ENCODE measurements around the gene SERTAD1.
"Not testable (repeated sequence)": the region's sequence is repeated elsewhere in the genome, so short reads cannot be mapped to it uniquely, and the experiment has no call there.

Gene SERTAD1

GRCh38 chr19:40411125-40411842 lies 14.5 kb downstream of the SERTAD1 start:
- TF ChIP-seq, protein P1, sequence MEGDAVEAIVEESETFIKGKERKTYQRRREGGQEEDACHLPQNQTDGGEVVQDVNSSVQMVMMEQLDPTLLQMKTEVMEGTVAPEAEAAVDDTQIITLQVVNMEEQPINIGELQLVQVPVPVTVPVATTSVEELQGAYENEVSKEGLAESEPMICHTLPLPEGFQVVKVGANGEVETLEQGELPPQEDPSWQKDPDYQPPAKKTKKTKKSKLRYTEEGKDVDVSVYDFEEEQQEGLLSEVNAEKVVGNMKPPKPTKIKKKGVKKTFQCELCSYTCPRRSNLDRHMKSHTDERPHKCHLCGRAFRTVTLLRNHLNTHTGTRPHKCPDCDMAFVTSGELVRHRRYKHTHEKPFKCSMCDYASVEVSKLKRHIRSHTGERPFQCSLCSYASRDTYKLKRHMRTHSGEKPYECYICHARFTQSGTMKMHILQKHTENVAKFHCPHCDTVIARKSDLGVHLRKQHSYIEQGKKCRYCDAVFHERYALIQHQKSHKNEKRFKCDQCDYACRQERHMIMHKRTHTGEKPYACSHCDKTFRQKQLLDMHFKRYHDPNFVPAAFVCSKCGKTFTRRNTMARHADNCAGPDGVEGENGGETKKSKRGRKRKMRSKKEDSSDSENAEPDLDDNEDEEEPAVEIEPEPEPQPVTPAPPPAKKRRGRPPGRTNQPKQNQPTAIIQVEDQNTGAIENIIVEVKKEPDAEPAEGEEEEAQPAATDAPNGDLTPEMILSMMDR (IDR thresholded peaks at IDR 0.05): no peak
- Histone ChIP-seq H3K4me3 (no peak overlapping the region), H3K27ac (peak overlapping the region in 1 of 2 donors; percentile 51)
- DNase-seq (ENCODE audit: low spot score): no peak

DNA sequence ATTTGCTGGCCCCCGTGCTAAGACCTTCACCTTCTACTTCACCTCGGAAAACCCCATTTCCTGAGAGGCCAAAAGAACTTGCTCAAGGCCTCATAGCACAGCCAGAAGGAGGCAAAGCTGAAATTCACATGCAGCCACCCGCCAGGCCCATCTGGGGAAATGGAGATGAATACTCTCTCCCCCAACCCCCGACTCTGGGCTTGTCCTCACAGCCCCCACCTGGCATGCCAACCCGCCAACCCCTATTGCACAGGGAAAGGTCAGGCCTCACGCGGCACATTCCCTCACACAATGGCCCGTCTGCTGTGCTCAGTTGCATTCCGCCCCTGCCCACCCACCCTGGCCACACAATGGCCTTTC lies 15.8 kb downstream of the SERTAD1 start:
- Histone ChIP-seq H3K27ac (no peak overlapping the region), H3K4me3 (no peak overlapping the region)
- TF ChIP-seq, protein P1 (IDR thresholded peaks at IDR 0.05): no peak
- DNase-seq (ENCODE audit: low spot score): no peak

DNA sequence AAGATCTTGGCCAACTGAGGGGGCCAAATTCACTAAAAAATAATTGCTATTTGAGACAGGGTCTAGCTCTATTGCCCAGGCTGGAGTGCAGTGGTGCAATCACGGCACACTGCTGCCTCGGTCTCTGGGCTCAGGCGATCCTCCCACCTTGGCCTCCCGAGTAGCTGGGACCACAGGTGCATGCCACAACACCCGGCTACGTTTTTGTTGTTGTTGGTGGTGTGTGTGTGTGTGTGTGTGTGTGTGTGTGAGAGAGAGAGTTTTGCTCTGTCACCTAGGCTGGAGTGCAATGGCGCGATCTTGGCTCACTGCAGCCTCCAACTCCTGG lies 17.2 kb downstream of the SERTAD1 start:
- not testable (repeated sequence) for H3K27ac ChIP-seq; DNase-seq (ENCODE audit: low spot score); H3K4me3 ChIP-seq

DNA sequence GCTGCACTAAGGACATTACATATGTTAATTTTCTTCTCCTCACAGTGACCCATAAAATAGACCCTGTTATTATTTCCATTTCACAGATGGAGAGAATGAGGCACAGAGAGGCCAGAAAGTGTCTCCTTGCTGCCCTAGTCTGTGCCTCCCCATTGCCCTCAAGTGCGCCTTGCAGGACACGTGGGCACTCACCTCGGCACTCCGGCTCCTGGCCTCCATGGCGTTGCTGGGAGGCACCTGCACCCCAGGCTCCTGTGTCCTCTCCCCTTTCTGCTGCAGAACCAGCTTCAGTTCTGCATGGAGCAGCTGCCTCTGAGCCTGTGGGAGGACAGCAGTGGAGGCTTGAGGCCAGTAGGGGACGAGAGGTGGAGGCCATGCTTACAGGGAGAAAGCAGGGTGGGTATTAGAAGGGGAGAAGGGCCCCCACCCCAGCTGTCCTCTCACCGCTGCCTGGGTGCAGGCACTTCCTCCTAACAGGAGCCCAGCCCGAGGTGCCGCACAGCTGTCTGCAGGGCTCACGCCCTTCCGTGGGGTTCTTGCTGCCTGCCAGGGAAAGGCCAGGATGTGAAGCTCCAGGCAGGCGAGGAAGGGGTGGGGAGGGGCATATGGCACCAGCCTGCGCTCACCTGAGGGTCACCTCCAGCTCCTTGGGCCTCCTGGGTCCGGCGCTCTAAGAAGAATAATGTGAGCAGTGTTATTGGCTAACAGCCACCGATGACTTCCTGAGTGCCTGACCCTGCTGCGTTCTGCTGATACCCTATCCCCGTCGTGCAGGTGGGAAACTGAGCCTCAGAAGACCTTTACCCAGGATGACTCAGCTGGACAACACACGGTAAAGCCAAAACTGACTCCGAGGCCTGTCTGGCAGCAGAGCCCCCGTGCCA lies 17.8 kb downstream of the SERTAD1 start:
- no peak for DNase-seq (ENCODE audit: low spot score)
- Histone ChIP-seq H3K4me3 (no peak overlapping the region), H3K27ac (no peak overlapping the region)
- TF ChIP-seq, protein P1 (IDR thresholded peaks at IDR 0.05): no peak

DNA sequence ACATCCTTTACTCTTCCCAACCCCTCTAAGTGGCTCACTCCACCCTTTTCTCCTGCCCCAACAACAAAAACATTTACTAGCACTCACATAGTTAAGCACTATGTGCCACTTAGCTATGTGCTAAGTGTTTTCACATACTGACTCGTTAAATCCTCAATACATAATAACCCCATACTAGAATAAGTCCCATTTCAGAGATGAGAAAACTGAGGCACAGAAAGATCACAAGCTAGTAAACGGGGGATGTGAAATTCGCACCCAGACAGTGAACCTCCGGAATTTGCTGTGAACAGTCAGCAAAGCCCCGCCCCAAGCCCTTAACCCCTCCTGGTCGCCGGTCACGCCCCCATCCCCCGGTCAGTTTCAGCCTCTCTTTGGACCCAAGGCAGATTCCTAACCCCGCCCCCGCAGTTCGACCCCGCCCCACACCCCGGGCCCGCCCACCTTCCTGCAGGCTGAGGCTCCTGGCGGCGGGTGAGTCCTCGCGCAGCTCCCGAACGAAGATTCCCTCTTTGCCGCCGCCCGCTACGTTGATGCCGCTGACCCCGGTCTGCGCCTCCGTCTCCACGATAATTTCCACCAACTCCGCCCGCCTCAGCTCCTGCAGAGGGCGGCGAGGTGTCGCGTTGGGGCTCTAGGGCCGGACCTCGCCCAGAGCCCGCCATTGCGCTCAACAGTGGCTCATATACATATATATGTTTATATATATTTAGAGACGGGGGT lies 22.4 kb downstream of the SERTAD1 start:
- peak overlapping the region; percentile 48 to 93 for H3K27ac ChIP-seq
- peak overlapping the region; percentile 74 for H3K4me3 ChIP-seq
- TF ChIP-seq, protein P1 (IDR thresholded peaks at IDR 0.05): no peak
- DNase-seq (ENCODE audit: low spot score): peak; percentile 93

GRCh38 chr19:40400559-40400958 lies 25.2 kb downstream of the SERTAD1 start:
- TF ChIP-seq, protein P1 (IDR thresholded peaks at IDR 0.05): no peak
- no peak overlapping the region for H3K27ac ChIP-seq
- no peak for DNase-seq (ENCODE audit: low spot score)
- no peak overlapping the region for H3K4me3 ChIP-seq

- DNase-seq (ENCODE audit: low spot score): no peak
- Histone ChIP-seq H3K4me3 (no peak overlapping the region), H3K27ac (no peak overlapping the region)
- TF ChIP-seq, protein P1 (IDR thresholded peaks at IDR 0.05): no peak
These were observed 27.2 kb downstream of the SERTAD1 start for GRCh38 chr19:40398417-40399131.

All from coronary artery (tissue), 2 donors.